ENCODE measurements around the gene INPP5A.
A peak's percentile ranks its signal among the peaks of the same experiment; 100 is the strongest.

Gene INPP5A

GRCh38 chr10:132544744-132545658 is 7.4 kb downstream of the INPP5A start:
- TF ChIP-seq CTCF (IDR thresholded peaks at IDR 0.05; ENCODE audit: unreplicated experiment in 3 of 3), result no peak

GRCh38 chr10:132545659-132546367 is 8.2 kb downstream of the INPP5A start:
- H3K4me3 Mint-ChIP-seq, result no peak overlapping the region
- H3K27me3 Mint-ChIP-seq (ENCODE audit: low read depth), result peaks cover 4% of the 10 kb centered on the region
- no peaks in the 10 kb centered on the region for H3K9me3 Mint-ChIP-seq
- no peaks in the 10 kb centered on the region for H3K36me3 Mint-ChIP-seq (ENCODE audit: low read depth)
- no peak overlapping the region for H3K27ac Mint-ChIP-seq
- TF ChIP-seq CTCF (IDR thresholded peaks at IDR 0.05; ENCODE audit: unreplicated experiment in 3 of 3), result no peak
- peaks cover 21% of the 10 kb centered on the region for H3K4me1 Mint-ChIP-seq

More at GRCh38 chr10:132544744-132545658, 7.4 kb downstream of the INPP5A start:
- peaks cover 4% of the 10 kb centered on the region for H3K27me3 Mint-ChIP-seq (ENCODE audit: low read depth)
- H3K36me3 Mint-ChIP-seq (ENCODE audit: low read depth), result no peaks in the 10 kb centered on the region
- H3K4me1 Mint-ChIP-seq, result peaks cover 29% of the 10 kb centered on the region
- peak overlapping the region in 2 of 3 experiments; percentile 36 to 72 for H3K27ac Mint-ChIP-seq
- peak overlapping the region in 2 of 3 experiments; percentile 48 to 61 for H3K4me3 Mint-ChIP-seq
- H3K9me3 Mint-ChIP-seq, result no peaks in the 10 kb centered on the region

- Mint-ChIP-seq H3K4me3 (no peak overlapping the region), H3K9me3 (no peaks in the 10 kb centered on the region), H3K4me1 (peaks cover 11% of the 10 kb centered on the region), H3K36me3 (ENCODE audit: low read depth) (no peaks in the 10 kb centered on the region), H3K27me3 (ENCODE audit: low read depth) (peaks cover 4% of the 10 kb centered on the region), H3K27ac (peak overlapping the region in 1 of 3 experiments; percentile 84)
- no peak for TF ChIP-seq CTCF (IDR thresholded peaks at IDR 0.05; ENCODE audit: unreplicated experiment in 3 of 3)
Observed at GRCh38 chr10:132546567-132547420, 9.2 kb downstream of the INPP5A start.

- Mint-ChIP-seq H3K27me3 (ENCODE audit: low read depth) (peaks cover 4% of the 10 kb centered on the region), H3K9me3 (no peaks in the 10 kb centered on the region), H3K36me3 (ENCODE audit: low read depth) (no peaks in the 10 kb centered on the region), H3K4me3 (no peak overlapping the region), H3K4me1 (peaks cover 10% of the 10 kb centered on the region), H3K27ac (no peak overlapping the region)
- no peak for TF ChIP-seq CTCF (IDR thresholded peaks at IDR 0.05; ENCODE audit: unreplicated experiment in 3 of 3)
Observed at GRCh38 chr10:132547421-132547861, 9.9 kb downstream of the INPP5A start.

GRCh38 chr10:132548106-132548823 is 10.7 kb downstream of the INPP5A start:
- Mint-ChIP-seq H3K27ac (no peak overlapping the region), H3K36me3 (ENCODE audit: low read depth) (no peaks in the 10 kb centered on the region), H3K9me3 (no peaks in the 10 kb centered on the region), H3K4me3 (no peak overlapping the region), H3K27me3 (ENCODE audit: low read depth) (peaks cover 4% of the 10 kb centered on the region), H3K4me1 (peaks cover 6% of the 10 kb centered on the region)
- no peak for TF ChIP-seq CTCF (IDR thresholded peaks at IDR 0.05; ENCODE audit: unreplicated experiment in 3 of 3)

Measured in nephron (organoid).